Right forelimb (tissue), 1 donor: Measurements from ENCODE around the gene SSBP3.
"Not testable (repeated sequence)": the region's sequence is repeated elsewhere in the genome, so short reads cannot be mapped to it uniquely, and the experiment has no call there.

Experiments
- DNase-seq: peaks from one replicate; pipeline ENCODE4 v3.0.0-alpha.2; 2018

The SSBP3 gene

DNA sequence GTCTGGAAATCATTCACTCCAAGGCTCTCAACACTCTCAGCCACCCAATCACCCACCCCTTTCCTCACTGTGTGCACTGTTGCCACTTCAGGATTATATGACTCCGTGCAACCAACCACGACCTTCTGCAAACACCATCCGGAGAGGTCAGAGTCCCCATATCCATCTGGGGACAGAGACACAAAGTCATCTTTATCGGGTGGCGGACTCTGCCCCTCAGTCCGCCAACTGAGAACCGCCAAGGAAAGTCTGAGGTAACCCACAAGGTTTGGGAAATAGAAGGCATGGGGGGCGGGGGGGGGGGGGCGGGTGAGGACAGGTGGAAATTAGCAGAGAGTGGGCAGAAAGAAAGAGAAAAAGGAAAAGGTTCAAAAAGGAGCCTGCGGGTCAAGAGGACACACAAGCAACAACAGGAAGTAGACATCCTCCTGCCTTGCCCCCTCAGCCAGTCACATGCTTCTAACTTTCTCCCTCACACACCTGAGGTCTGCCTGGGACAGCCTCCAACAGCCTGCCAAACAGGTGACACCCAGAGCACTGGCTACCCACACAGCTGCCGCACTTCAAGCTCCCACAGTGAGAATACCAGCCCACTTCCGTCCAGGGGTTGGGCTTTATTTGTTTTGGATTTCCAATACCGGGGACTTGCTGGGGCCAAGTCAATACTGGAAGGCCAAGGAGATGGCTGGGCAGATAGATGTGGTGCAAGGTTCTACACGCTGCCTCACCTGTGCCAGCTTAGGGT is 58.1 kb downstream of the SSBP3 start:
- no peak for DNase-seq

DNA sequence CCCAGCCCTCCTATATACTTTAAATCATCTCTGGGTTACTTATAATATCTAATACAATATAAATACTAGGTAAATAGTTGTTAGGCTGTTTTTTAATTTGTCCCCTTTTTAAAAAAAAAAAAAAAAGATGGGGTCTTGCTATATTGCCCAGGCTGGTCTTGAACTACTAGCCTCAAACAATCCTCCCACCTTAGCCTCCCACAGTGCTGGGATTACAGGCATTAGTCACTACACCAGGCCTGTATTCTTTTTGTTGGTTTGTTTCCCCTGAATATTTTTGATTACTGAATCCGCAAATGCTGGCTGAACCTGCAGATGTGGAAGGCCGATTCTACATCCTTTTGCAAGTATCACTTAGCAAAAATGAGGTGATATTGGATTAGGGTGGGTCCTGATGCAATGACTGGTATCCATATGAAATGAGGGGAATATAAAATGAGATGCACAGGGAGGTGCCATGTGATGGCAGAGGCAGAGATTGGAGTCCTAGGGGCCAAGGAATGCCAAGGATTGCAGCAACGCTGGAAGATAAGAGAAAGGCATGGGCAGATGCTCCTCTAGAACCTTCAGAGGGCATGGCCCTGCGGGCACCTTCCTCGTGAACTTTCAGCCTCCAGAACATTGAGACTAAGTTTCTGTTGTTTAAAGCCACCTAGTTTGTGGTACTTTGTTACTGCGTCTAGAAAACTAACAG is 58.8 kb downstream of the SSBP3 start:
- no peak for DNase-seq

GRCh38 chr1:54345548-54345947 is 60.6 kb downstream of the SSBP3 start:
- not testable (repeated sequence) for DNase-seq

DNA sequence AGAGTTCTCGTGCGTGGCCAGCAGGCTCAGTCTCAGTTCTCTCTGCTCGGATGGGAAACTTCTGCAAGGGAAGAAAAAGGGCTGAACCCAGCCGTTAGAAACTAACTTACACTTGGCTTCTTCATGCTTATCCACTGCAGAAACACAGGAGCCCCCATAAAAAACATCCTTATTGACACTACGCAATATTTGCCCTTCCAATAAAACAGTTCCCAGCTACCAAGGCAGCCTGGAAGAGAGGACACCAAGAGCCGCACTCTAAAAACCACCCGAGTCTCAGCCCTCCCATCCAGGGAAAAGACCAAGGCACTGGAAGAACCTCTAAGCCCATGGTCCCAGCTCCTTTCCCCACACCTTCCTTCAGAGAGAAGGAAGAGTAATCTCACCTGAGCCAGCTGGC is 61.1 kb downstream of the SSBP3 start:
- DNase-seq: no peak

- DNase-seq: no peak
These were observed 63.2 kb downstream of the SSBP3 start for GRCh38 chr1:54342742-54343687.

GRCh38 chr1:54342288-54342687 is 63.9 kb downstream of the SSBP3 start:
- DNase-seq: no peak

- no peak for DNase-seq
These were observed 64.4 kb downstream of the SSBP3 start for GRCh38 chr1:54341763-54342162.

- no peak for DNase-seq
These were observed 65.3 kb downstream of the SSBP3 start for GRCh38 chr1:54340878-54341277.

DNA sequence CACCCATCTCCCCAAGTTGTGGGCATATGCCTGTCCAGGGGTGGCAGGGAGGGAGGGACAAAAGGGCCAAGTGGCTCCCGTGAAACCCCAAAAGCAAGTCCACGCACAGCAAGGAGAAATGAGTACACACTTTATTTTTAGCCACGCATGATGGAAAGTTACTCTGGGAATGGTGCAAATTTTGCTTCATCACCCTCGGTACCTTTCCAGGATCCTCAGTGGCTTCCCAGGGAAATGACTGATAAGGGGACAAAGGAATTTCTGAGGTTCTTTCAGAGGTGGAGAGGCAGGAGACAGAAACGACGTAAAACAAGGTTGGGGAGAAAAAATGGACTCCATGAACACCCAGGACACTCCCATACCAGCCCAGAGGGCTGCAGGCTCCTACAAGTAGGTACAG is 65.8 kb downstream of the SSBP3 start:
- no peak for DNase-seq

GRCh38 chr1:54339126-54339525 is 67.1 kb downstream of the SSBP3 start:
- no peak for DNase-seq

DNA sequence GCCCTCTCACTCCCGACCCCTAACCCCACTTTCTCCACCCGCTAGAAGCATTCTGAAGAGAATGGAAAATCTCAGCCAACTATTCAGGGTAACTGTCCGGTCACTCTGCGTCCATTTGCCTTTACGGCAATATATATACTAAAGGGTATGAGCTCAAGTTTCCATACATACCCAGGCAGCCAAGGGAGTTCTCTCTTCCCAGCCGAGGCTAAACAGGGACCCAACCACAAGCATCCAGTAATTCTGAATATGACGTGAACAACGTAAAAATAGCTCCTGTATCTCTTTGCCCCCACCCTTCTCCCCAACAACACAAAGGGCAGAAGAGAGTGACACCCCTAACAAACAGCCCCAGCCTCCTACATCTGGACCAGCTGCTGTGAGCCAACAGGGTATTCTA is 67.7 kb downstream of the SSBP3 start:
- DNase-seq: no peak

- DNase-seq: no peak
These were observed 68.3 kb downstream of the SSBP3 start for GRCh38 chr1:54337928-54338327.

DNA sequence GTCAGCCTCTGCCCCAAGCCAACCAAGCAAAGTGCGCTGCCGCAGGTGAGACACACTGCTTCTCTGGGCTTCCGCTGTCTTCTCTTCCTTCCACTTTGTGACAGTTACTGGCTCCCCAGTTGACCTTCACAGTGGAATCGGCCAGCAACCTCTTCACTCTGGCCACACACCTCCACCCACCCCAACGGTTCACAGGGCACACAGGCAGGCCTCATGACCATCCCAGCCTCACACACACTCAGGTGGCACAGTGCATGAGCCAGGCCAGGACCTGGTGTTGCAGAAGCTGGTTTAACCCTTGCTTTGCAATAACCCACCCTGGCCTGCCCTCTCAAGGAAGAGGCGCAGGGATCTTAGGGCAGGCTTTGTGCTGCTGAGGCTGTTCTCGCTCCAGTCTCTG is 69.2 kb downstream of the SSBP3 start:
- no peak for DNase-seq

- DNase-seq: no peak
These were observed 70.1 kb downstream of the SSBP3 start for GRCh38 chr1:54336116-54336515.

- DNase-seq: peak; percentile 77
These were observed 70.5 kb downstream of the SSBP3 start for GRCh38 chr1:54335755-54336108.

- peak; percentile 71 for DNase-seq
These were observed 71.0 kb downstream of the SSBP3 start for GRCh38 chr1:54335011-54335754.

DNA sequence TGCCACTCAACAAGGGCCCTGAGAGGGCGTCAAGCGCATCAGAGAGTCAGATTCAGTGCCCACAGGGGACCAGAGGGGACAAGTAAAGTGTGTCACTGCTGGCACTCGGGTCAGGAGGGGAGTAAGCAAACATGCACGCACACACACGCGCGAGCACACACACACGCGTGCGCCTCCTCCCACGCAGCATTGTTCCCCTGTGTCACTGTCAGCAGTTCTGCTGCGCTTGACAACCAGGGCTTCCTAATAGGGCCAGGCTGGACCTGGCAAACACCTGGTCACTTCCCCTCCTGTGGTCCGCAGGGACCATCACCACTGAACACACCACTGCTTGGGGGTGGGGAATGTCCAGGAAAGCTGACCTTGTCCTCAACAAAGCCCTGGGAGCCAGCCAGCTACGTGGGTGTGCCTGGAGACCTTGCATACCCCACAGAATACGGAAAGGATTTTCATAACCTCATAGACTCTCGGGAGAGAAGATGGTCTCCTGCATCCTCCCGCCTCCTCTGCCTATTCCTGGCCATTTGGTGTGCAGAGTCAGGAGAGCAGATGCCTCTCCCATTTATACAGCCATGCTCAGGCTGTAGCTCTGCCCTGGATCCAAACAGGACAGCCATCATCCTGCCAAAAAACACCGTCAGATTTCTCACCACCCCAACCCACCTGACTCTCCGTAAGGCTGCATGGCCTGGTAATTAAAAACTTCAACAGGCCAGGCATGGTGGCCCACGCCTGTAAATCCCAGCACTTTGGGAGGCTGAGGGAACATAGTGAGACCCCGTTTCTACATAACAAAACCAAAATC is 73.2 kb downstream of the SSBP3 start:
- DNase-seq: no peak

GRCh38 chr1:54331843-54332463 is 74.2 kb downstream of the SSBP3 start:
- no peak for DNase-seq

- no peak for DNase-seq
These were observed 75.0 kb downstream of the SSBP3 start for GRCh38 chr1:54331091-54331772.

DNA sequence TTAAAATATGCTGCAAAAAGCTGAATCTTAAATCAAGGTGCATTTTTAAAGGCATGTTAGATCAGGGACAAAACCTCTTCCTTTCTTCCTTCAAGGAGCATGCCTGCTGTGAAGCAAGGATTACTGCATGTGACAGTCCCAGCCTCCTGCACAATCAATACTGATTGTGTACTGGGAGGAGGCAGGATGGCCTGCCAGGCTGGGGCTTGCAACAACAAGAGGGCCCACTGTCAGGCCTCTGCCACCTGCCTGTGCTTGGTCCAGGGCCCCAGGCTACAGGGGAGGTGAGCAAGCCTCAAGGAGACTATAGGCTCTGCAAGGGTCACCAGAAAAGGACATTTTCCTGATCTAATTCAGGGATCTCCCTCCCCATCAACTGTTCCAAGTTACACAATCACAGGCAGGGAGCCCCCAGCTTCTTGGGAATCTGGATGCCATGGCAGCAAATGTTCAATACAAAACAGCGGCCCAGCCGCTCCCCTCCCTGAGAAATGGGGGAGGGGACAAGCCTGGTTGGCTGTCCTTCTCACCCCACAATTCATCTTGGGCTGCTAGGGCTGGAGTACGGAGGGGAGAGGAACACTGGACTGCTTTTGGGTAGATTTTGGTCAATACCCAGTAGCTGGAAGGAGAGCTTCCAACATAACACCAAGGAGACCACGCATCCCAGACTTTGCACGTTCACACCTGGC is 76.7 kb downstream of the SSBP3 start:
- no peak for DNase-seq
